Breast epithelium (tissue), 3 donors: ENCODE results near the gene FRAT1.

Experiments used
- CTCF ChIP-seq, 3 donors: fragments of 450-650 bp; IDR thresholded peaks; one replicate each; pipeline ENCODE4 v1.5.1; 2016 to 2017; ENCODE audit warnings: antibody characterized with exemption in 3 of 3, mild to moderate bottlenecking in 3 of 3, moderate library complexity in 3 of 3
- POLR2A ChIP-seq: fragments of 450-650 bp; IDR thresholded peaks from one replicate; pipeline ENCODE4 v1.6.1; 2016; ENCODE audit warnings: antibody characterized with exemption, mild to moderate bottlenecking, moderate library complexity

GRCh38 chr10:97362310-97363033 lies 43.4 kb downstream of the FRAT1 start:
- TF ChIP-seq CTCF (IDR thresholded peaks at IDR 0.05): no peak
- TF ChIP-seq POLR2A: no peak
